HepG2 (cell line): ENCODE results near the gene RRAS. TPM values are rescaled to one million over a fixed set of nuclear protein-coding genes. Genes with fewer than 3 reads are reported as not detected.

Source experiments
- CHCHD3 ChIP-seq: sonication (generic); formaldehyde crosslinking; IDR thresholded peaks from 2 replicates; pipeline ENCODE4 v1.8.0; 2022; ENCODE audit warnings: mild to moderate bottlenecking, missing genetic modification reagents, moderate library complexity
- EED ChIP-seq: sonication (generic); formaldehyde crosslinking; IDR thresholded peaks from 2 replicates; pipeline ENCODE4 v1.5.0; 2020; ENCODE audit warnings: mild to moderate bottlenecking, missing genetic modification reagents
- FOXM1 ChIP-seq: sonication (generic); formaldehyde crosslinking; IDR thresholded peaks from 2 replicates; pipeline ENCODE4 v1.5.0; 2020; ENCODE audit warnings: missing genetic modification reagents
- HNRNPL ChIP-seq: fragments of 200-400 bp; formaldehyde crosslinking; IDR thresholded peaks from 2 replicates; pipeline ENCODE4 v1.6.1; 2017; ENCODE audit warnings: mild to moderate bottlenecking, low read depth, low read length
- KDM2A ChIP-seq: sonication (generic); formaldehyde crosslinking; IDR thresholded peaks from 2 replicates; pipeline ENCODE4 v1.4.0; 2020; ENCODE audit warnings: low read depth, missing genetic modification reagents, borderline replicate concordance
- RARG ChIP-seq: sonication (generic); formaldehyde crosslinking; IDR thresholded peaks from 2 replicates; pipeline ENCODE4 v1.4.0; 2020; ENCODE audit warnings: low read depth, mild to moderate bottlenecking, missing genetic modification reagents
- SAFB2 ChIP-seq: sonication (generic); formaldehyde crosslinking; IDR thresholded peaks from 2 replicates; pipeline ENCODE4 v1.5.1; 2020; ENCODE audit warnings: missing genetic modification reagents, low read depth, mild to moderate bottlenecking, borderline replicate concordance
- TP53 ChIP-seq: sonication (generic); formaldehyde crosslinking; conservative IDR thresholded peaks from 2 replicates; pipeline ENCODE4 v1.4.0; 2020; ENCODE audit warnings: missing genetic modification reagents
- ZNF251 ChIP-seq: sonication (generic); formaldehyde crosslinking; IDR thresholded peaks from 2 replicates; pipeline ENCODE4 v1.9.0; 2021; ENCODE audit warnings: mild to moderate bottlenecking, missing genetic modification reagents
- ZNF460 ChIP-seq: sonication (generic); formaldehyde crosslinking; IDR thresholded peaks from 2 replicates; pipeline ENCODE4 v1.5.1; 2020; ENCODE audit warnings: missing genetic modification reagents, mild to moderate bottlenecking, borderline replicate concordance
- ZNF546 ChIP-seq: sonication (generic); formaldehyde crosslinking; conservative IDR thresholded peaks from 2 replicates; pipeline ENCODE4 v1.8.1; 2023; ENCODE audit warnings: mild to moderate bottlenecking, missing genetic modification reagents
- ZNF558 ChIP-seq: sonication (generic); formaldehyde crosslinking; IDR thresholded peaks from 2 replicates; pipeline ENCODE4 v1.9.0; 2022; ENCODE audit warnings: mild to moderate bottlenecking, missing genetic modification reagents, borderline replicate concordance
- ZNF740 ChIP-seq: sonication (generic); formaldehyde crosslinking; IDR thresholded peaks from 2 replicates; pipeline ENCODE4 v1.4.0; 2020; ENCODE audit warnings: missing genetic modification reagents
- polyA plus RNA-seq, 8 experiments: library from polyadenylated mRNA; depleted of rRNA in 3 of 8; stranded (reverse) in 7 of 8; unstranded in 1 of 8; fragments of >200 nt; fragmentation: Illumina TruSeq in 4 of 8; extraction: Trizol in 4 of 8; gene quantifications; 2 replicates each; pipeline versions ENCODE4 v1.2.1 to v1.2.3, GENCODE V29; 2011 to 2016; ENCODE audit warnings: low read depth in 4 of 8, missing spikeins in 1 of 8, mixed read lengths in 1 of 8; ENCODE audit not compliant: insufficient read depth in 1 of 8
- total RNA-seq, 5 experiments: library from RNA; depleted of rRNA; stranded (reverse); fragments of >200 nt; fragmentation: Illumina TruSeq; extraction: Trizol; gene quantifications; 2 replicates each; pipeline ENCODE4 v1.2.3, GENCODE V29; 2016; ENCODE audit warnings: low read depth in 1 of 5
- TF ChIP-seq, protein P1 (sequence below): sonication (generic); formaldehyde crosslinking; IDR thresholded peaks from 2 replicates; pipeline ENCODE4 v1.4.0; 2020; ENCODE audit warnings: mild to moderate bottlenecking, missing genetic modification reagents, borderline replicate concordance
- TF ChIP-seq, protein P2 (sequence below), 2 experiments: sonication (generic) in 1 of 2; formaldehyde crosslinking in 1 of 2; IDR thresholded peaks; 2 replicates each; pipeline versions ENCODE4 v1.6.1 to v1.9.0; 2014 to 2022; ENCODE audit warnings: antibody characterized with exemption in 1 of 2, borderline replicate concordance in 1 of 2, inconsistent platforms in 1 of 2, low read depth in 1 of 2, missing genetic modification reagents in 1 of 2
- TF ChIP-seq, protein P3 (sequence below): sonication (generic); formaldehyde crosslinking; IDR thresholded peaks from 2 replicates; pipeline ENCODE4 v1.4.0; 2020; ENCODE audit warnings: missing genetic modification reagents

The RRAS gene
- total and polyA plus RNA-seq, 2 of the 13 experiments (the other 11 are each of a cell fraction or from before 2014, with no cell fraction given), result 1.5 to 12.0 TPM

DNA sequence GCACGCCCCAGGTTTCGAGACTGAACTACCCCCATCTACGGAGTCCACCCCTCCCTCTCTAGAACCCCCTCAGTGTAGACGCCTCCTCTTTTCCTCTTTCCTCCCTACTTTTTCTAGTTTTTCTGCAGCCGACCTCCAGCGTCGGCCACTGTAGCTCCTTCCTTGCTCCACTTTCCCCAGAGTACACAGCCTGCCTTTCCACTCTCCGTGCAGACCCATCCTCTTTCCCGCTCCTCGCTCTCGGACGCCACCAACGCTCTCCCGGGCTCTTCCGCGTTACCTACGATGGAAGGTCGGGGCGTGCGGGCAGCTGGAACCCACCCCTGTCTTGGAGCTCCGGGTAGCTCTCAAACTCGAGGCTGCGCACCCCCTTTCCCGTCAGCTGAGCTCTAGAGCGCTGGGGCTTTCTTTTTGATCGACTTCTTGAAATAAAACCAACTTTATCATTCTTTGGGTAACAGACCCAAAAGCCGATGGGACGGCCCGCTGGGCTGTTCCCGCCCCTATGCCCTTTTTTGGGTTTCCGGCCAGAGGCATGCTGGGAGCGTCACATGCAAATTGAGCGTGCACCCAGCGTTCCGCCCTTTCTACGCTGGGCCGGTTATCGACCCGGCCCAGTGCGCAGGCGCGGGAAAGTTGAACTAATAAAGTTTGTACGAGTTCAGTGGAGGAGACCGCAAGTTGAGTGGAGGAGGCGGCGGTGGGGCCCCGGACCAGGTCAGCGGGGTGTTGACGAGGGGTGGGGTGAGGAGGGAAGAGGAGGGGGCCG, 25.6 kb upstream of the RRAS start, which contains the start of the genes BCL2L12 and IRF3 (continued):
- TF ChIP-seq, protein P1, sequence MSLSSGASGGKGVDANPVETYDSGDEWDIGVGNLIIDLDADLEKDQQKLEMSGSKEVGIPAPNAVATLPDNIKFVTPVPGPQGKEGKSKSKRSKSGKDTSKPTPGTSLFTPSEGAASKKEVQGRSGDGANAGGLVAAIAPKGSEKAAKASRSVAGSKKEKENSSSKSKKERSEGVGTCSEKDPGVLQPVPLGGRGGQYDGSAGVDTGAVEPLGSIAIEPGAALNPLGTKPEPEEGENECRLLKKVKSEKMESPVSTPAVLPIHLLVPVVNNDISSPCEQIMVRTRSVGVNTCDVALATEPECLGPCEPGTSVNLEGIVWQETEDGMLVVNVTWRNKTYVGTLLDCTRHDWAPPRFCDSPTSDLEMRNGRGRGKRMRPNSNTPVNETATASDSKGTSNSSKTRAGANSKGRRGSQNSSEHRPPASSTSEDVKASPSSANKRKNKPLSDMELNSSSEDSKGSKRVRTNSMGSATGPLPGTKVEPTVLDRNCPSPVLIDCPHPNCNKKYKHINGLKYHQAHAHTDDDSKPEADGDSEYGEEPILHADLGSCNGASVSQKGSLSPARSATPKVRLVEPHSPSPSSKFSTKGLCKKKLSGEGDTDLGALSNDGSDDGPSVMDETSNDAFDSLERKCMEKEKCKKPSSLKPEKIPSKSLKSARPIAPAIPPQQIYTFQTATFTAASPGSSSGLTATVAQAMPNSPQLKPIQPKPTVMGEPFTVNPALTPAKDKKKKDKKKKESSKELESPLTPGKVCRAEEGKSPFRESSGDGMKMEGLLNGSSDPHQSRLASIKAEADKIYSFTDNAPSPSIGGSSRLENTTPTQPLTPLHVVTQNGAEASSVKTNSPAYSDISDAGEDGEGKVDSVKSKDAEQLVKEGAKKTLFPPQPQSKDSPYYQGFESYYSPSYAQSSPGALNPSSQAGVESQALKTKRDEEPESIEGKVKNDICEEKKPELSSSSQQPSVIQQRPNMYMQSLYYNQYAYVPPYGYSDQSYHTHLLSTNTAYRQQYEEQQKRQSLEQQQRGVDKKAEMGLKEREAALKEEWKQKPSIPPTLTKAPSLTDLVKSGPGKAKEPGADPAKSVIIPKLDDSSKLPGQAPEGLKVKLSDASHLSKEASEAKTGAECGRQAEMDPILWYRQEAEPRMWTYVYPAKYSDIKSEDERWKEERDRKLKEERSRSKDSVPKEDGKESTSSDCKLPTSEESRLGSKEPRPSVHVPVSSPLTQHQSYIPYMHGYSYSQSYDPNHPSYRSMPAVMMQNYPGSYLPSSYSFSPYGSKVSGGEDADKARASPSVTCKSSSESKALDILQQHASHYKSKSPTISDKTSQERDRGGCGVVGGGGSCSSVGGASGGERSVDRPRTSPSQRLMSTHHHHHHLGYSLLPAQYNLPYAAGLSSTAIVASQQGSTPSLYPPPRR (CRISPR knock-in tag), result 0 out of 2 replicates have a peak, but pooled peaks have one; percentile 34
- no peak for TF ChIP-seq CHCHD3 (CRISPR knock-in tag)
- TF ChIP-seq, protein P2, sequence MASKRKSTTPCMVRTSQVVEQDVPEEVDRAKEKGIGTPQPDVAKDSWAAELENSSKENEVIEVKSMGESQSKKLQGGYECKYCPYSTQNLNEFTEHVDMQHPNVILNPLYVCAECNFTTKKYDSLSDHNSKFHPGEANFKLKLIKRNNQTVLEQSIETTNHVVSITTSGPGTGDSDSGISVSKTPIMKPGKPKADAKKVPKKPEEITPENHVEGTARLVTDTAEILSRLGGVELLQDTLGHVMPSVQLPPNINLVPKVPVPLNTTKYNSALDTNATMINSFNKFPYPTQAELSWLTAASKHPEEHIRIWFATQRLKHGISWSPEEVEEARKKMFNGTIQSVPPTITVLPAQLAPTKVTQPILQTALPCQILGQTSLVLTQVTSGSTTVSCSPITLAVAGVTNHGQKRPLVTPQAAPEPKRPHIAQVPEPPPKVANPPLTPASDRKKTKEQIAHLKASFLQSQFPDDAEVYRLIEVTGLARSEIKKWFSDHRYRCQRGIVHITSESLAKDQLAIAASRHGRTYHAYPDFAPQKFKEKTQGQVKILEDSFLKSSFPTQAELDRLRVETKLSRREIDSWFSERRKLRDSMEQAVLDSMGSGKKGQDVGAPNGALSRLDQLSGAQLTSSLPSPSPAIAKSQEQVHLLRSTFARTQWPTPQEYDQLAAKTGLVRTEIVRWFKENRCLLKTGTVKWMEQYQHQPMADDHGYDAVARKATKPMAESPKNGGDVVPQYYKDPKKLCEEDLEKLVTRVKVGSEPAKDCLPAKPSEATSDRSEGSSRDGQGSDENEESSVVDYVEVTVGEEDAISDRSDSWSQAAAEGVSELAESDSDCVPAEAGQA (IDR thresholded peaks at IDR 0.05; ENCODE audit: low read depth), result no peak
- TF ChIP-seq, protein P2 (CRISPR knock-in tag; IDR thresholded peaks at IDR 0.05; ENCODE audit: borderline replicate concordance), result no peak
- TF ChIP-seq FOXM1 (CRISPR knock-in tag), result no peak
- TF ChIP-seq KDM2A (CRISPR knock-in tag), result peak; percentile 64; the same call in 1 of the 2 replicates
- TF ChIP-seq ZNF740 (CRISPR knock-in tag), result 0 out of 2 replicates have a peak, but pooled peaks have one; percentile 26
- TF ChIP-seq RARG, result no peak
- no peak for TF ChIP-seq SAFB2 (CRISPR knock-in tag)
- no peak for TF ChIP-seq EED (CRISPR knock-in tag)
- no peak for TF ChIP-seq ZNF558 (CRISPR knock-in tag)
- no peak for TF ChIP-seq ZNF251 (CRISPR knock-in tag)
- no peak for TF ChIP-seq ZNF460 (CRISPR knock-in tag)
- no peak for TF ChIP-seq HNRNPL
- TF ChIP-seq ZNF546 (CRISPR knock-in tag), result 0 out of 2 replicates have a peak, but pooled peaks have one; percentile 36
- no peak for TF ChIP-seq TP53 (CRISPR knock-in tag)
- TF ChIP-seq, protein P3, sequence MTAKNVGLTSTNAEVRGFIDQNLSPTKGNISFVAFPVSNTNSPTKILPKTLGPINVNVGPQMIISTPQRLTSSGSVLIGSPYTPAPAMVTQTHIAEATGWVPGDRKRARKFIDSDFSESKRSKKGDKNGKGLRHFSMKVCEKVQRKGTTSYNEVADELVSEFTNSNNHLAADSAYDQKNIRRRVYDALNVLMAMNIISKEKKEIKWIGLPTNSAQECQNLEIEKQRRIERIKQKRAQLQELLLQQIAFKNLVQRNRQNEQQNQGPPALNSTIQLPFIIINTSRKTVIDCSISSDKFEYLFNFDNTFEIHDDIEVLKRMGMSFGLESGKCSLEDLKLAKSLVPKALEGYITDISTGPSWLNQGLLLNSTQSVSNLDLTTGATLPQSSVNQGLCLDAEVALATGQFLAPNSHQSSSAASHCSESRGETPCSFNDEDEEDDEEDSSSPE (CRISPR knock-in tag), result peak; percentile 89
